ENCODE data around the gene BSND. TPM values are rescaled to one million over a fixed set of nuclear protein-coding genes. Genes with fewer than 3 reads are reported as not detected.
A peak's percentile ranks its signal among the peaks of the same experiment; 100 is the strongest.

The BSND gene
- total RNA-seq, 1 experiment from 2014 or later, result not detected

DNA sequence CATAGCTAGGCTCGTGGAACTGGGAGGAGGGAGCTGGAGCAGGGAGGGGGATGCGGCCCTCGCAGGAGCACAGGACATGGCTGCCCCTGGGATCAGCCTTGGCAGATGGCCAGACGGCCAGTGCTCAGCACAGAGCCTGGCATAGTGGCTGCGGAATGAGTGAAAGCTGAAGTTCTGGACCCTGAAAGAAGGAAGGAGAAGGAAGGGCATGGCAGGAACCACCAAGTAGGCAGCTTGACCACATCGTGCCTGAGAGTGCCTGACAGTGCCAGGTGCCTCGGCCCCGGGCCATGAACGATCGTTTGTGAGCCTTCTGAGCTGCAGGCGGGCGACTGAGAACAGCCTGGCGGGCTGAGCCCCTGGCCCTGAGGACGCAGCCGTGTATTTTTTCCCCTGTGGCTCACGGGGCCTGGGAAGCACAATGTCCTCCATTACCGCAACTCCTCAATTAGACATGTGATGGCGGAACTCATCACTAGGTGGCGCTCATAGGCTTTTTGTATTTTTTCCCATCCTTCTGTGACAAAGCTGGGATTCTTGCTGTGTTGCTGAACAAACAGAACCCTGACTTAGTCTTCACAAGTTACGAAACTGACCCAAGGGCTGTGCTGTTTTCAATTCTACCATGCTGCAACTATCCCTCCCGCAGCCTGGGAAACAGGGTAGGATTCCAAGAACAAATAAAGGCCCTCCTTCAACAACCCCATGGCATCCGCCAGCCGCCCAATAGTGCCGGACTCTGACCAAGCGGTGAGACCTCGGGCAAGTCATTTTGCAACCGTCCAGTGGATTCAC lies 48.2 kb upstream of the BSND start:
- no peak overlapping the region for H3K4me3 ChIP-seq (ENCODE audit: low read depth, low read length, poor library complexity, severe bottlenecking)
- TF ChIP-seq, protein P1, sequence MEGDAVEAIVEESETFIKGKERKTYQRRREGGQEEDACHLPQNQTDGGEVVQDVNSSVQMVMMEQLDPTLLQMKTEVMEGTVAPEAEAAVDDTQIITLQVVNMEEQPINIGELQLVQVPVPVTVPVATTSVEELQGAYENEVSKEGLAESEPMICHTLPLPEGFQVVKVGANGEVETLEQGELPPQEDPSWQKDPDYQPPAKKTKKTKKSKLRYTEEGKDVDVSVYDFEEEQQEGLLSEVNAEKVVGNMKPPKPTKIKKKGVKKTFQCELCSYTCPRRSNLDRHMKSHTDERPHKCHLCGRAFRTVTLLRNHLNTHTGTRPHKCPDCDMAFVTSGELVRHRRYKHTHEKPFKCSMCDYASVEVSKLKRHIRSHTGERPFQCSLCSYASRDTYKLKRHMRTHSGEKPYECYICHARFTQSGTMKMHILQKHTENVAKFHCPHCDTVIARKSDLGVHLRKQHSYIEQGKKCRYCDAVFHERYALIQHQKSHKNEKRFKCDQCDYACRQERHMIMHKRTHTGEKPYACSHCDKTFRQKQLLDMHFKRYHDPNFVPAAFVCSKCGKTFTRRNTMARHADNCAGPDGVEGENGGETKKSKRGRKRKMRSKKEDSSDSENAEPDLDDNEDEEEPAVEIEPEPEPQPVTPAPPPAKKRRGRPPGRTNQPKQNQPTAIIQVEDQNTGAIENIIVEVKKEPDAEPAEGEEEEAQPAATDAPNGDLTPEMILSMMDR (conservative IDR thresholded peaks at IDR 0.05; ENCODE audit: low read depth, low read length), result peak; percentile 84
- TF ChIP-seq EZH2 (IDR thresholded peaks at IDR 0.05; ENCODE audit: borderline replicate concordance, low read depth, low read length, poor library complexity, severe bottlenecking), result no peak
- ChIA-PET CTCF (interaction anchor here (0.9 to 2.5 kb wide), 5 partner anchors 9 to 71 kb away, joined by 3 to 26 read pairs (median 4); no protein-coding TSS in a partner anchor), POLR2A (ENCODE audit: low non-redundant PET) (no interaction called here)
- peak; percentile 86 for DNase-seq (ENCODE audit: low spot score)
- H3K4me1 ChIP-seq (ENCODE audit: insufficient read depth, low read length, poor library complexity, severe bottlenecking), result no peaks in the 10 kb centered on the region
- no peak overlapping the region for H3K27ac ChIP-seq (ENCODE audit: low read depth, low read length, poor library complexity, severe bottlenecking)
- no TSS peak for BruUV-seq (replicated peaks)
- H3K27me3 ChIP-seq (replicated peaks; ENCODE audit: insufficient read depth, low read depth, low read length, poor library complexity), result no peaks in the 10 kb centered on the region
- no peaks in the 10 kb centered on the region for H3K36me3 ChIP-seq (ENCODE audit: insufficient read depth, low read length, poor library complexity, severe bottlenecking)
- intact Hi-C loops (cut with micrococcal nuclease; ENCODE audit: unreplicated experiment), result loop anchor here (1.0 to 10.0 kb wide), 3 partner anchors 46 to 1634 kb away; no protein-coding TSS in a partner anchor
- no peaks in the 10 kb centered on the region for H3K9me3 ChIP-seq (ENCODE audit: low read depth, low read length, poor library complexity, severe bottlenecking)

DNA sequence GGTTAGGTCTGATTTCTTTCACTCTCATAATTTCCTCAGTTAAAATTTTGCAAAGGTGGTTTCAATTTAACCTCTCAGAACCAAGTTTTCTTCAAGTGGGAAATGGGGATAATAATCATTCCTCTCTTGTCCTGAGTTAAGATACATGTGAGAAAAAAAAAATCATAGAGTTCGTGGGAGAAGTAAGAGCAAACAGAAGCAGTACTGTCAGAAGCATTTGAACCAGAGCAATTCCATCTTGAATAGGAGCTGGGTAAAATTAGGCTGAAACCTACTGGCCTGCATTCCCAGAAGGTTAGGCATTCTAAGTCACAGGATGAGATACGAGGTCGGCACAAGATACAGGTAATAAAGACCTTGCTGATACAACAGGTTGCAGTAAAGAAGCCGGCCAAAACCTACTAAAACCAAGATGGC lies 46.9 kb upstream of the BSND start:
- BruUV-seq (replicated peaks), result no TSS peak
- POLR2A ChIA-PET (ENCODE audit: low non-redundant PET), result no interaction called here
- no peaks in the 10 kb centered on the region for H3K9me3 ChIP-seq (ENCODE audit: low read depth, low read length, poor library complexity, severe bottlenecking)

GRCh38 chr1:54952950-54953718 lies 45.6 kb upstream of the BSND start:
- intact Hi-C loops (cut with micrococcal nuclease; ENCODE audit: unreplicated experiment), result loop anchor here (10.0 kb wide), 1 partner anchor 1632 kb away; no protein-coding TSS in a partner anchor
- DNase-seq (ENCODE audit: low spot score), result no peak
- Histone ChIP-seq H3K4me1 (ENCODE audit: insufficient read depth, low read length, poor library complexity, severe bottlenecking) (no peaks in the 10 kb centered on the region), H3K27me3 (replicated peaks; ENCODE audit: insufficient read depth, low read depth, low read length, poor library complexity) (no peaks in the 10 kb centered on the region), H3K4me3 (ENCODE audit: low read depth, low read length, poor library complexity, severe bottlenecking) (no peak overlapping the region), H3K27ac (ENCODE audit: low read depth, low read length, poor library complexity, severe bottlenecking) (no peak overlapping the region), H3K9me3 (ENCODE audit: low read depth, low read length, poor library complexity, severe bottlenecking) (no peaks in the 10 kb centered on the region), H3K36me3 (ENCODE audit: insufficient read depth, low read length, poor library complexity, severe bottlenecking) (no peaks in the 10 kb centered on the region)
- no peak for TF ChIP-seq EZH2 (IDR thresholded peaks at IDR 0.05; ENCODE audit: borderline replicate concordance, low read depth, low read length, poor library complexity, severe bottlenecking)
- TF ChIP-seq, protein P1 (conservative IDR thresholded peaks at IDR 0.05; ENCODE audit: low read depth, low read length), result no peak
- no TSS peak for BruUV-seq (replicated peaks)
- POLR2A ChIA-PET (ENCODE audit: low non-redundant PET), result no interaction called here
- CTCF ChIA-PET, result no interaction called here

More for the DNA sequence above, 46.9 kb upstream of the BSND start:
- CTCF ChIA-PET, result no interaction called here
- no peaks in the 10 kb centered on the region for H3K27me3 ChIP-seq (replicated peaks; ENCODE audit: insufficient read depth, low read depth, low read length, poor library complexity)
- no peak overlapping the region for H3K4me3 ChIP-seq (ENCODE audit: low read depth, low read length, poor library complexity, severe bottlenecking)
- H3K4me1 ChIP-seq (ENCODE audit: insufficient read depth, low read length, poor library complexity, severe bottlenecking), result no peaks in the 10 kb centered on the region
- intact Hi-C loops (cut with micrococcal nuclease; ENCODE audit: unreplicated experiment), result loop anchor here (10.0 kb wide), 1 partner anchor 1633 kb away; no protein-coding TSS in a partner anchor
- TF ChIP-seq EZH2 (IDR thresholded peaks at IDR 0.05; ENCODE audit: borderline replicate concordance, low read depth, low read length, poor library complexity, severe bottlenecking), result no peak
- TF ChIP-seq, protein P1 (conservative IDR thresholded peaks at IDR 0.05; ENCODE audit: low read depth, low read length), result no peak
- no peak for DNase-seq (ENCODE audit: low spot score)
- H3K27ac ChIP-seq (ENCODE audit: low read depth, low read length, poor library complexity, severe bottlenecking), result no peak overlapping the region
- H3K36me3 ChIP-seq (ENCODE audit: insufficient read depth, low read length, poor library complexity, severe bottlenecking), result no peaks in the 10 kb centered on the region
